Adrenal gland (tissue), 12 donors: ENCODE data around the gene TIMP2. TPM values are rescaled to one million over a fixed set of nuclear protein-coding genes. Genes with fewer than 3 reads are reported as not detected.

ENCODE experiments used
- DNase-seq, 7 donors: peaks; one replicate each; pipeline ENCODE4 v3.0.0-alpha.2; 2019 to 2020
- H3K27ac ChIP-seq, 5 donors: fragments of 200-600 bp; sonication (generic) in 4 of 5; 1 replicate in 3 of 5; 2 replicates in 2 of 5; pipeline versions ENCODE4 v1.5.1 to v1.8.0; 2016 to 2020; ENCODE audit warnings: mild to moderate bottlenecking in 1 of 5
- H3K27me3 ChIP-seq: fragments of 200-600 bp; 2 replicates; pipeline ENCODE4 v1.8.0; 2021
- H3K36me3 ChIP-seq, 2 donors: fragments of 200-600 bp; replicated peaks in 1 of 2; 1 replicate in 1 of 2; 2 replicates in 1 of 2; pipeline versions ENCODE4 v1.5.1 to v1.8.0; 2018 to 2022
- H3K4me1 ChIP-seq, 2 donors: fragments of 200-600 bp; replicated peaks in 1 of 2; 1 replicate in 1 of 2; 2 replicates in 1 of 2; pipeline versions ENCODE4 v1.5.1 to v1.8.0; 2018 to 2021
- H3K4me3 ChIP-seq, 4 donors: fragments of 200-600 bp; sonication (generic) in 3 of 4; one replicate each; pipeline ENCODE4 v1.5.1; 2016 to 2018
- H3K9me3 ChIP-seq, 3 donors: fragments of 200-600 bp; sonication (generic) in 1 of 3; replicated peaks in 1 of 3; 1 replicate in 2 of 3; 2 replicates in 1 of 3; pipeline versions ENCODE4 v1.5.1 to v1.8.0; 2016 to 2021
- POLR2A ChIP-seq, 2 donors: fragments of 450-650 bp; IDR thresholded peaks; one replicate each; pipeline ENCODE4 v1.6.1; 2017; ENCODE audit warnings: antibody characterized with exemption in 2 of 2, mild to moderate bottlenecking in 2 of 2, moderate library complexity in 1 of 2
- WGBS, 4 donors: extraction: QIAGEN DNeasy Blood & Tissue Kit in 2 of 4; methylation state at CpG; one replicate each; pipeline versions ENCODE4 v1.1.5 to v1.1.7; 2013 to 2017; 5-methylcytosine and 5-hydroxymethylcytosine counted together
- intact Hi-C, 2 donors: fragments of 100-400 bp; cut with DNase I; formaldehyde crosslinking; loops; one replicate each; pipeline versions ENCODE4 v1.14.1 to v1.15.0; 2022 to 2023
- polyA plus RNA-seq, 3 donors: library from polyadenylated mRNA; stranded (reverse); fragments of 200-250 nt in 2 of 3; fragments of 350-450 nt in 1 of 3; fragmentation: Illumina TruSeq in 1 of 3; extraction: RNeasy Lipid Tissue Mini Kit (QIAGEN cat#74804) in 1 of 3; gene quantifications; one replicate each; pipeline ENCODE4 v1.2.3, GENCODE V29; 2013 to 2014
- total RNA-seq, 9 donors: library from RNA; depleted of rRNA in 4 of 9; stranded (reverse); fragments of >200 nt in 4 of 9; fragments of 120-200 nt in 1 of 9; fragmentation: NEBNext Ultra II Directional in 1 of 9; extraction: Animal tissue kit (Norgen Biotek cat#: 25700) in 1 of 9; gene quantifications; one replicate each; pipeline versions ENCODE4 v1.1.0 to v1.2.4, GENCODE V29; 2013 to 2023
- TF ChIP-seq, protein P1 (sequence below), 6 experiments: fragments of 450-650 bp in 4 of 6; fragments of 200-600 bp in 2 of 6; sonication (generic) in 1 of 6; IDR thresholded peaks; 1 replicate in 5 of 6; 2 replicates in 1 of 6; pipeline versions ENCODE4 v1.5.1 to v1.8.0; 2016 to 2021; ENCODE audit warnings: antibody characterized with exemption in 6 of 6, mild to moderate bottlenecking in 2 of 6, moderate library complexity in 1 of 6
- donor health status: healthy with polysubstance abuse.
- donor health status: Bipolar disorder and iron deficiency.
- donor health status: DM: yes; HTN: yes; CAD: no.
- donor health status: DM: no; HTN: no; CAD: no.
- donor health status: DM: no; HTN: no; CAD: no.
- donor health status: DM: yes; HTN: yes; CAD: no.

The TIMP2 gene
- total and polyA plus RNA-seq, 12 donors: 20.2 to 275 (median 176) TPM

DNA sequence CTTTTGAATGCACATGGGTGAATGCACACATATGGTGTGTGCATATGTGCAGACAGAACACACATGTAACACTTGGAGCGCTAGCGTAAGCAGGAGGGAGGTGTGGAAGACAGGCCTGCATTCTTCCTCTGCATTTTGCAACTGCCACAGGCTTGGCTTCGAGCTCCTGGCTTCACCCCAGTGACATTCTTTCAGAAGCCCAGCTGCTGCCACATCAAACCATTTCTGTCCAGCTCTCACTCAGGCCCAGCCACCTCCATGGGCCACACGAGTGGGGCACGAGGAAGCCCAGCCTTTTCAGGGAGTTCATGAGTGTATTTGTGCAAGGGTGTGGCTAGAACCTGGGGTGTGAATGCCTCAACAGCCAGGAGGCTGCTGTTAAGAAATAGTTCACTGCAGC lies 35.7 kb upstream of the TIMP2 start:
- TF ChIP-seq, protein P1, sequence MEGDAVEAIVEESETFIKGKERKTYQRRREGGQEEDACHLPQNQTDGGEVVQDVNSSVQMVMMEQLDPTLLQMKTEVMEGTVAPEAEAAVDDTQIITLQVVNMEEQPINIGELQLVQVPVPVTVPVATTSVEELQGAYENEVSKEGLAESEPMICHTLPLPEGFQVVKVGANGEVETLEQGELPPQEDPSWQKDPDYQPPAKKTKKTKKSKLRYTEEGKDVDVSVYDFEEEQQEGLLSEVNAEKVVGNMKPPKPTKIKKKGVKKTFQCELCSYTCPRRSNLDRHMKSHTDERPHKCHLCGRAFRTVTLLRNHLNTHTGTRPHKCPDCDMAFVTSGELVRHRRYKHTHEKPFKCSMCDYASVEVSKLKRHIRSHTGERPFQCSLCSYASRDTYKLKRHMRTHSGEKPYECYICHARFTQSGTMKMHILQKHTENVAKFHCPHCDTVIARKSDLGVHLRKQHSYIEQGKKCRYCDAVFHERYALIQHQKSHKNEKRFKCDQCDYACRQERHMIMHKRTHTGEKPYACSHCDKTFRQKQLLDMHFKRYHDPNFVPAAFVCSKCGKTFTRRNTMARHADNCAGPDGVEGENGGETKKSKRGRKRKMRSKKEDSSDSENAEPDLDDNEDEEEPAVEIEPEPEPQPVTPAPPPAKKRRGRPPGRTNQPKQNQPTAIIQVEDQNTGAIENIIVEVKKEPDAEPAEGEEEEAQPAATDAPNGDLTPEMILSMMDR (IDR thresholded peaks at IDR 0.05): no peak
- no peak for TF ChIP-seq POLR2A (IDR thresholded peaks at IDR 0.05)
- 61 to 79% (median 76%) methylated on average over 5 of the region's 5 CpGs for WGBS, 4 donors
- Histone ChIP-seq H3K9me3 (no peaks in the 10 kb centered on the region), H3K4me1 (no peaks in the 10 kb centered on the region), H3K4me3 (no peak overlapping the region), H3K27ac (peak overlapping the region in 1 of 5 donors; percentile 0), H3K36me3 (no peaks in the 10 kb centered on the region), H3K27me3 (no peaks in the 10 kb centered on the region)
- intact Hi-C loops: loop anchor here in 1 of 2 donors (10.0 kb wide), 1 partner anchor 466 kb away; no protein-coding TSS in a partner anchor
- no peak for DNase-seq

DNA sequence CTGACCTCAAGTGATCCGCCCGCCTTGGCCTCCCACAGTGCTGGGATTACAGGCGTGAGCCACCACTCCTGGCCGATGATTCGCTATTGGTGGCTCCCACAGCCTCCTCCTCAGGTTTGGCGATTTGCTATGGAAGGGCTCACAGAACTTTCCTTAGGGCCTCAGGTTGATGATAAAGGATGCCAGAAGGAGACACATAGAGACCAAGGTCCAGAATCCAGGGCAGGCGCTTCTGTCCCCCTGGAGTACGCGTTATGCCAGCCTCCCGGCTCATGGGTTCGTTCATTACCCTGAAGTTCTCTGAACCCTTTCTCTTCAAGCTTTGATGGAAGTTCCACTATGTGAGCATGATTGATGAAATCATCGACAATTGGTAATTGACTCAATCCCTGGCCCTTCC lies 34.6 kb upstream of the TIMP2 start:
- no peaks in the 10 kb centered on the region for H3K4me1 ChIP-seq
- DNase-seq: no peak
- TF ChIP-seq POLR2A (IDR thresholded peaks at IDR 0.05): no peak
- TF ChIP-seq, protein P1 (IDR thresholded peaks at IDR 0.05): no peak
- H3K4me3 ChIP-seq: no peak overlapping the region
- 93 to 99% (median 95%) methylated on average over 12 of the region's 12 CpGs for WGBS, 4 donors
- H3K36me3 ChIP-seq: no peaks in the 10 kb centered on the region
- H3K27ac ChIP-seq: no peak overlapping the region
- H3K27me3 ChIP-seq: no peaks in the 10 kb centered on the region
- no peaks in the 10 kb centered on the region for H3K9me3 ChIP-seq
- intact Hi-C loops: loop anchor here in 1 of 2 donors (10.0 kb wide), 1 partner anchor 465 kb away; no protein-coding TSS in a partner anchor

DNA sequence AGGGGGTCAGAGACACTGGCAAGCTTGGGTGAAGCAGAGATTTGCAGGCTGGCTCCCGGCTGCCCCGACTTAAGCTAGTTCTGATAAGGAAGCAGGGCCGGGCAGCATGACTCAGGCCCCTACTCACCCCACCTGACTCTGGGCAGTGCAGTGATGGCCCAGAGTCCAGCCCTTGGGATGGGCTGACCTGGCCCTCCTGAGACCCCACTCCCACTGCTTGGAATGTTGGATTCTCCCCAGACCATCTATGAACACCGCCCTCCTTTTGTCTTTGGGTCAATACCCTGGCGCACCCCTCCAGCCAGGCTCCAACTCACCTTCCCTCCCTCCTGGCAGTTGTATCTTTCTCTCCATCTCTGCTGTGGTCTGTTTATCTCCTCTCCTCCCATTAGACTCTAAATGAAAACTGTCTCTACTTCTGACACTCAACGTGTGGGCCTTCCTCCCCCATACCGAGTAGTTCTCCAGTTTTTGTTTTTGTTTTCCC lies 33.5 kb upstream of the TIMP2 start:
- peak overlapping the region in 1 of 5 donors; percentile 64 for H3K27ac ChIP-seq

DNA sequence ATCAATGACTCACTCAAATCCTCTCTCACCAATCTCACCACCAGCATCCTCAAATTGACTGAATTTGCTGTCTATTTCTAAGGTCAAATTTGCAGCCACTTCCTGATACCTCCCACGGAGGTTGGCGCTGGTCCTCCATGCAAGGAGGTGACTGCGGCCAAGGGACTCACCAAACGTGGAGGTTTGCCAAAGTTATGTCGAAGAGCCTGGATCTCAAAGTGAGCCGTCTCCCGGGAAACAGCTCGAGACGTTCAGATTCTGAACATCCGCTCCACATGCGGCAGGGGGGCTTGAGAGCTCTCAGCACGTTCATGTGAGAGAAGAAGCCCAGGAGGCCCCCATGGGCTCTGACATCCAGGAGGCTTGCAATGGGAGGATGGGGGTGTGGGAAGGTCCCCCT lies 31.9 kb upstream of the TIMP2 start:
- Histone ChIP-seq H3K36me3 (no peaks in the 10 kb centered on the region), H3K9me3 (no peaks in the 10 kb centered on the region), H3K27ac (no peak overlapping the region), H3K4me1 (no peaks in the 10 kb centered on the region), H3K27me3 (no peaks in the 10 kb centered on the region), H3K4me3 (no peak overlapping the region)
- intact Hi-C loops: no loop called here
- TF ChIP-seq POLR2A (IDR thresholded peaks at IDR 0.05): no peak
- TF ChIP-seq, protein P1 (IDR thresholded peaks at IDR 0.05): no peak
- no peak for DNase-seq
- 58 to 76% (median 67%) methylated on average over 12 of the region's 12 CpGs for WGBS, 4 donors

More for the DNA sequence above, 33.5 kb upstream of the TIMP2 start:
- Histone ChIP-seq H3K4me1 (no peaks in the 10 kb centered on the region), H3K9me3 (no peaks in the 10 kb centered on the region), H3K4me3 (no peak overlapping the region), H3K27me3 (no peaks in the 10 kb centered on the region), H3K36me3 (no peaks in the 10 kb centered on the region)
- DNase-seq: peak in 5 of 7 donors; percentile 31 to 81 (median 75)
- WGBS, 4 donors: 62 to 76% (median 69%) methylated on average over 4 to 7 of the region's 7 CpGs
- TF ChIP-seq POLR2A (IDR thresholded peaks at IDR 0.05): peak in 1 of 2 donors; percentile 9
- TF ChIP-seq, protein P1 (IDR thresholded peaks at IDR 0.05): no peak
- intact Hi-C loops: no loop called here
